NCI-H748 (cell line): Measurements from ENCODE around the gene NNT.
"Not testable (repeated sequence)": the region's sequence is repeated elsewhere in the genome, so short reads cannot be mapped to it uniquely, and the experiment has no call there.

Experiments used
- DNase-seq: peaks from one replicate; lab custom pipeline; 2025; ENCODE audit not compliant: unreplicated experiment; lab: John Stamatoyannopoulos, UW

Gene NNT

DNA sequence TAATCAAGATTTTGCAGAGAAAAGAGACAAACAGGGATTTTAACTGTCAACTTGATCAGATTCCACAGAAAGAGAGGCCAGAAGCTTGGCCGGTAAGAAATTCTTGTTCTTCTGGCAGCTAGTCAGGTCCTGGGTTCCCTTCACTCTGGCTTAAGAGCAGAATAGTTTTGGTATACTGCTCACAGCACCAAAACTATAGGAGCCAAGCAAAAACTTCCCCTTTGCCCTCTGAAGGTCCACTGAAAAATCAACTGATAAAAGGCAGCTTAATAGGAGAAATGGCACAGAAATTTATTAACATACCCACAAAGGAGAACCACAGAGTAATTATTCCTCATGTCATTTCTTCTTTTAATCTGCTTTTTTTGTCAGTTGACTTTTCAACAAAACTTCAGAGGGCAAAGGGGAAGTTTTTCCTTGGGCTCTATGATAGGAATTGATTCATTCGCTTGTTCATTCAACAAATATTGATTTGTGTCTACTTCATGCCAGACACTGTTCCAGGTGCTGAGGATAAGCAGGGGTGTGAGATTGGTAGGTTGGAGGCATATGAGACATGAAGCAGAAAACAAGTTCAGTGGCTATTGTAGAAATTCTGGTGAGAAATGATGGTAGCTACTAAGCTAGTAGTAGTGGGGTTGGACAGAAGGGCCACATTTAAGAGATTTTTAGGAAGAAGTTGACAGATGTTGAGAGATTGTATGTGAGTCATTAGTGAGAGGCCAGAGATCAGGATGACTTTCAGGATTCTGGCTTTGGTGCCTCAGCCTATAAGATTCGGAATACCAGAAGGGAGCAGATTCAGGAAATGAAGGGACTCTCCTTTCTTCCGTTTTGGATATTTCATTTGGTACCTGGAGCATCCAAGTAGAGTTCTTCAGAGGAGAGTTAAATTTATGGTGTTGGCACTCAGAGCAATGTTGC is 20.6 kb upstream of the NNT start:
- no peak for DNase-seq

DNA sequence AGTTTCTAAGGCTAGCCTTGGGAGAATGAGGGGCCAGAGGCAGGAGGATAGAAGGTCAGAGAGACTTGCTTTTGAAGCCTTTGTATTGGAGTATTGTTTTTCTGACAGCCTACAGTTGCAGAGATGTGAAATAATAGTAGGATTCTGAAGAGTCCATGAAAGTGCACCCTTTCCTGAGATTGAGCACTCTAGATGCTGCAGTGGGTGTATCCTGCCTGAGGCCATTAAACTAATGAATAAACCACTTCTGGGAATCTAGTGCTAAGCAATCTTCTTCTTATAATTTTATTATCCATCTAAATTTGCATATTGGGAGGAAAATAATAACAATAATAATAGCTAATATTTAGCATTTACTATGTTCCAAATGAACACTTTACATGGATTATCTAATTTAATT is 19.3 kb upstream of the NNT start:
- DNase-seq, result no peak

- no peak for DNase-seq
Measured at GRCh38 chr5:43584166-43584699, 18.7 kb upstream of the NNT start.

GRCh38 chr5:43588842-43589241 is 14.1 kb upstream of the NNT start:
- no peak for DNase-seq

- DNase-seq, result no peak
Measured at GRCh38 chr5:43589310-43589709, 13.7 kb upstream of the NNT start.

- no peak for DNase-seq
Measured at GRCh38 chr5:43590700-43591099, 12.3 kb upstream of the NNT start.

DNA sequence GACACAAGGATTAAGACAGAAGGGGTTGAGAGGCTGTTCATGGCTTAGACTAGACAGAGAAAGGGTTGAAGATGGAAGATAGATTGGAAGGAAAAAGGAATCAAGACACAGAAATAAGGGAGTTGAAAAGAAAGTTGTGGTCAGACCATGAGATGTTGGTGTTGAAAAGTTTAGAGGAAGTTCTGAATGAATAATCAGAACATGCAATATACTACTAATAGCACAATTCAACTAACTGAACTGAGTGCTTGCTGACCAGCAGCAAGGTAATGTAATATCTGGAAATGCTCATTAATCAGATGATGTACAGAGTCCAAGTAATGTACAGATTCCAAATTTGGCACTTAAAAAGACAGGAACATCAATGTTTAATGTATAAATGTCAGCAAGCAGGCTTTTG is 10.6 kb upstream of the NNT start:
- no peak for DNase-seq

DNA sequence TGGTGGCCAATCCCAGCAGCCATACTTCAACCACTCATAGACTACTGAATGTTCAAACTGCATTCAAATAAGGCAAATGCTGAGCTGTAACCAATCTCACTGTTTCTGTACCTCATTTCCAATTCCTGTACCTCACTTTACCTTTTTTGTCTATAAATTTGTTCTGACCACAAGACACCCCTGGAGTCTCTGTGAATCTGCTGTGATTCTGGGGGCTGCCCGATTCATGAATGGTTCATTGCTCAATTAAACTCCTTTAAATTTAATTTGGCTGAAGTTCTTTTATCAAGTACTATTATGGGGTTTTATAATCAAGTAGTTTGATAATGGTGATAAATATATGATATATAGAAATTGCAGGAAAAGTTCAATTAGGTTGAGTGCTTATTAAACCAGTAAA is 4.1 kb upstream of the NNT start:
- not testable (repeated sequence) for DNase-seq

DNA sequence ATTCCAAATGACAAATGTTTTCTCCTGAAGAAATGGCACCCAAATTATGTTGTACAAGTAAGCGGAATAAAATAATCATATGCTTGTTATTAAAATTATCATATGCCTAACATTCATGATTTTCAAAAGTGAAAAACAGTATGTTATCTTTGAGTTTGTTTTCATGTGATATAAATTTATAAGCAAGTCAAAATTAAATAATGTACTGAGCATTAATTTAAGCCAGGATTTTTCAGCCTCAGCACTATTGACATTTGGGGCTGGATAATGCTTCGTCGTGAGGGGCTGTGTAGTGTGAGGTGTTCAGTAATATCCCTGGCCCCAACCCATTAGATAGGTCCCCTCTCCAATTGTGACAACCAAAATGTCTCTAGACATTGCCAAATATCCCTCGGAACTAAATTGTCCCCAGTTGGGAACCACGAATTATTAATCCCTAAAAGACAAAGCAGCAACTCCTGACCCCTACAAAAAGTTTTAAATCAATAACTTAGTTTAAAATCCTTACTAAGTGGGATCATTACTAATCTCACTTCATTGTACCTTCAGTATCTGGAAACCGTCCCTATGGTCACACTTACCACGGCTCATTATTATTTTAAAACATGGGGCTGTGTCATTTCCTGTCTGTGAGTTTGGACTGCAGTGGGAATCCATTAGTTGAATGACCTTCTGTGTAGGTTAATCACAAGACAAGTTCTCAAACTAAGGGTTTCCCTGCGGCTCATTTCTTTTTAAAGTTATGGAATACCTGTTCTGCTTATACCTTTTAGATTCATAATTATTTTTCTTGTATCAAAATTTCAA is 1.3 kb upstream of the NNT start:
- DNase-seq, result peak; percentile 79

DNA sequence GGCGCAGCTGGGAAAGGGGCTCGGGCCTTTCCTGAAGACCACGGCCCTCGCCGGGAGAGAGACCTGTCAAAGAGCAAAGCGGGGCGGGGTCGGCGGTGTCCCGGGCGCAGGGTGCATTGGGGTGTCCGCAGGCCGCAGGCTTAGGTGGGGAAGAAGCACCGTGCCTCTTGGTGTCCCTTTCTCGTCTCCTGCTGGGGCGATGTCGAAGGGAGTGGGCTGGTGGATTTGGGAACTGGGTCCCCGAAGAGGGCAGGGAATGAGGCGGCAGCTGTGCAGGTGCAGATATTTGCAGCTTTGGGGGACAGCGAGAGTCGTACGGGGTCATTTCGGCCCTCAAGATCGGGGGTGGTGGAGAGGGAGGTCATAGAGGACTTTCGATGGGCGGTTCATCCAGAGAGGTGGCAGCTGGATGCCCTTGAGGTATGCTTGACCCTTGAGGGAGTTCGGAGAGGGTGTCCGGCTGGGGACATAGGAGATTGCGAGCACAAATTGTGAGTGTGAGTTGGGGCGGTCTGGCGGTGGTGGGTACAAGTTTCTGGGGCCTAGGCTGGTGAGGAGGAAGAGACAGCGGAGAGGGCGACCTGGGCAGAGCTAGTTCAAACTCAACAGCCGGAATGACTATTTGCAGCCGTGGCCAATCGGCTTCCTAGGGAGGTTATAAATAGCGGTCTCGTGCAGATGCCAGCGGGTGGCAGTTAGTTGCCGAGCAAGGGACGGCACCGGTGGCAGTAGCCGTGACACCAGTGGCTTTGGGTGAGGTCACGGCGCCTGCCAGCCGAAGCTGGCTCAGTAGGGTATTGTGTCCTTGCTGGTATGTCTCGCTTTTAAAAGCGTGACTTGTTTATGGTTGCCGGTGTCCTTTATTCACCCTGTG is 601 bp downstream of the NNT start:
- DNase-seq, result peak; percentile 96

GRCh38 chr5:43604699-43605098 is 1.7 kb downstream of the NNT start:
- no peak for DNase-seq

GRCh38 chr5:43606351-43606750 is 3.4 kb downstream of the NNT start:
- no peak for DNase-seq

DNA sequence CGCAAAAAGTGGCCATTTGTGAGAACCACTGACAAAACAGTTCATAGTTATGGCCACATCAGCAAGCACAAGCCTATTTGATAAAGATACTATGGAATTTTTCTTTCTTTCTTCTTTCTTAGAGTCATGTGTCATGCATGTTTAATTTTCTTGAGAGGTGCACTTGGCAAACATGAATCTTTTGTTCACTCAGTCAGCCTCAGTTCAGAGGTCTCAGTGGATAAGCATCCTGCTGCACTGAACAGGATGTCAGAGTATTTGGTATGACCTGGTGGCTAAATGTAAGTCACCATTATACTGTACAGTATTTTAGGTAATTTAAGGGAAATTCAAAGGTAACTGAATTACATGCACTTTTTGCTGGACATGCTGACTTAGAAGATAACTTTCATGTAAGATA is 5.4 kb downstream of the NNT start:
- no peak for DNase-seq

- peak; percentile 40 for DNase-seq
Measured at GRCh38 chr5:43609752-43610151, 6.8 kb downstream of the NNT start.

DNA sequence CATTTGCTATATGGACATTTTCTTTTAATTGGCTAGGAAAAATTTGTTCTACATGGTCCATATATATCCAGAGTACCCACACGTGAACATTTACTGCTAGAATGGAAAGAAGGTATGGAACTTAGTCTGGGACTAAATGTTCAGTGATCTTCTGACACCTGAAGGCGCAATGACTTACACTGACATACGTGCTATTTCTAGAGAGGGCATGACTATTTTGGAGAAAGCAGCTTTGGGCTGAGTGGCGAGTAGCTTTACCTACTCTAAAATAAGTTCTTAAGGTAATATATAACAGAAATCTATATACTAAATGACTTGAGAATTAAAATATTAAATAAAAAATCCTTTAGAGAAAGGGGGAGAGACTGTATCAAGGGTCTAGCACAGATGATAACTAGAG is 10.4 kb downstream of the NNT start:
- DNase-seq, result no peak

- no peak for DNase-seq
Measured at GRCh38 chr5:43615445-43616184, 12.6 kb downstream of the NNT start.

- no peak for DNase-seq
Measured at GRCh38 chr5:43616535-43616934, 13.6 kb downstream of the NNT start.

- no peak for DNase-seq
Measured at GRCh38 chr5:43619380-43619779, 16.4 kb downstream of the NNT start.

DNA sequence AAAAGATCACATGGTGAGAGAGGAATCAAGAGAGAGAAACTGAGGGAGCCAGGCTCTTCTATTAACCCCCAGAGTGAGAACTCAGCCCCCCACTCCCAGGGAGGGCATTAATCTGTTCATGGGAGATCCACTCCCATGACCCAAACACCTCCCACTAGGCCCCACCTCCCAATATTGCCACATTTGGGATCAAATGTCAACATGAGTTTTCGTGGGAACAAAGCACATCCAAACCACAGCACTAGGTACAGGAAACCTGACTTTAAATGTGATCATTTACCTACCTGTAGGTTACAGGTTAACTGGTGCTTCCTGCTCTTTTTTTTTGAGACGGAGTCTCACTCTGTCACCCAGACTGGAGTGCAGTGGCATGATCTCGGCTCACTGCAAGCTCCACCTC is 16.9 kb downstream of the NNT start:
- DNase-seq, result no peak

DNA sequence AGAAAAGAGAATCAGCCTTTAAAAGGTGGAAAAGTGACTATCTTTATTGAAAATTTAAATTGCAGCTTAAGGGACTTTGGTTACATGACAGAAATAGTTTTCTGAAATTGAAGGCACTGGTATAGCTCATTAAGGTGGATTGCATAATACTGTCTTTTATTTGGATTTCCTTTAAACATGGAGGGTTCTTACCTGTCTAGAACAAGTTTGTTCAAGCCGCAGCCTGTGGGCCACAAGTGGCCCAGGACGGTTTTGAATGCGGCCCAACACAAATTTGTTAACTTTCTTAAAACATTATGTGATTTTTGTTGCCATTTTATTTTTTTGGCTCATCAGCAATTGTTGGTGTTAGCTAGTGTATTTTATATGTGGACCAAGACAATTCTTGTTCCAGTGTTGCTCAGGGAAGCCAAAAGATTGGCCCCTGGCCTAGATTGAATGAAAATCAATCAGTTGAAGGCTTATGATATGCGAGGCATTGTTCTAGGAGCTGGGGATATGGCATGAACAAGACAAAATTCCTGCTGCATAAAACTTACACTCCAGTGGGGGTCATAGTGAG is 18.0 kb downstream of the NNT start:
- no peak for DNase-seq
